ENCODE results near the gene NRXN3. TPM values are rescaled to one million over a fixed set of nuclear protein-coding genes. Genes with fewer than 3 reads are reported as not detected.

Gene NRXN3
- total RNA-seq, 1 experiment from 2014 or later: not detected

GRCh38 chr14:79665556-79665955 lies 1495.4 kb downstream of the NRXN3 start:
- Histone ChIP-seq H3K9ac (ENCODE audit: low read length) (no peak overlapping the region), H3K9me2 (ENCODE audit: insufficient read depth) (no peaks in the 10 kb centered on the region), H3K9me3 (ENCODE audit: control insufficient read depth in 1 of 2, insufficient read depth in 1 of 2, low read depth in 1 of 2, low read length in 2 of 2) (peaks cover 13 to 38% of the 10 kb centered on the region in 2 experiments; a peak in 2 of 4 replicates), H4K20me1 (ENCODE audit: insufficient read depth) (no peaks in the 10 kb centered on the region), H3K4me2 (ENCODE audit: low read length) (no peak overlapping the region), H3K27ac (ENCODE audit: low read depth, low read length) (no peak overlapping the region), H3K36me3 (ENCODE audit: control insufficient read depth in 1 of 2, insufficient read depth in 2 of 2, low read length in 2 of 2) (no peaks in the 10 kb centered on the region), H3K27me3 (ENCODE audit: insufficient read depth, low read length) (no peaks in the 10 kb centered on the region), H3K79me2 (ENCODE audit: insufficient read depth, low read length) (no peaks in the 10 kb centered on the region), H3K4me1 (ENCODE audit: control insufficient read depth in 1 of 2, insufficient read depth in 2 of 2, low read length in 2 of 2) (no peaks in the 10 kb centered on the region), H2AFZ (ENCODE audit: low read depth, low read length, poor library complexity, severe bottlenecking) (no peak overlapping the region), H3K4me3 (replicated peaks in 1 of 2; ENCODE audit: low read depth in 1 of 2, low read length in 2 of 2) (no peak overlapping the region)
- intact Hi-C loops (cut with micrococcal nuclease): no loop called here
- no peak for ATAC-seq
- no TSS peak for BruUV-seq (replicated peaks)
- ChIA-PET POLR2A (no interaction called here), CTCF (no interaction called here), RAD21 (ENCODE audit: low non-redundant PET in 1 of 2, low total read pairs in 2 of 2, uncharacterized antibody in 2 of 2, unreplicated experiment in 2 of 2) (no interaction called here)
- no peak for TF ChIP-seq POLR2AphosphoS5 (IDR thresholded peaks at IDR 0.05; ENCODE audit: low read depth, low read length)
- TF ChIP-seq YY1 (IDR thresholded peaks at IDR 0.05; ENCODE audit: extremely low read depth, insufficient replicate concordance, low read depth, low read length): no peak
- TF ChIP-seq ZBTB33 (IDR thresholded peaks at IDR 0.05; ENCODE audit: extremely low read depth, insufficient replicate concordance, low read length): no peak
- no peak for TF ChIP-seq POLR2A (IDR thresholded peaks at IDR 0.05; ENCODE audit: borderline replicate concordance, extremely low read depth, insufficient read depth, insufficient read length)
- TF ChIP-seq EZH2 (IDR thresholded peaks at IDR 0.05): no peak
- no peak for TF ChIP-seq ELF1 (IDR thresholded peaks at IDR 0.05; ENCODE audit: borderline replicate concordance, low read depth)
- TF ChIP-seq SIN3A (IDR thresholded peaks at IDR 0.05; ENCODE audit: low read depth): no peak
- TF ChIP-seq TCF7L2 (IDR thresholded peaks at IDR 0.05; ENCODE audit: borderline replicate concordance, extremely low read depth, insufficient read depth, insufficient read length): no peak
- no peak for TF ChIP-seq JUND (IDR thresholded peaks at IDR 0.05)
- no peak for TF ChIP-seq SP1 (IDR thresholded peaks at IDR 0.05; ENCODE audit: low read depth)
- no peak for TF ChIP-seq ZFX (IDR thresholded peaks at IDR 0.05)
- no peak for TF ChIP-seq SRF (IDR thresholded peaks at IDR 0.05; ENCODE audit: low read depth)
- TF ChIP-seq MAX (IDR thresholded peaks at IDR 0.05): no peak
- TF ChIP-seq EZH2phosphoT487 (IDR thresholded peaks at IDR 0.05; ENCODE audit: borderline replicate concordance): no peak
- no peak for TF ChIP-seq ATF3 (IDR thresholded peaks at IDR 0.05)
- no peak for TF ChIP-seq RAD21 (IDR thresholded peaks at IDR 0.05; ENCODE audit: low read depth)
- no peak for TF ChIP-seq EGR1 (IDR thresholded peaks at IDR 0.05; ENCODE audit: low read depth)
- no peak for TF ChIP-seq ZNF274 (IDR thresholded peaks at IDR 0.05; ENCODE audit: low read depth, low read length)
- no peak for TF ChIP-seq FOSL1 (IDR thresholded peaks at IDR 0.05; ENCODE audit: low read depth)
- no peak for TF ChIP-seq CEBPB (IDR thresholded peaks at IDR 0.05; ENCODE audit: low read depth)
- no peak for DNase-seq (ENCODE audit: low read depth, low spot score)

All from HCT116 (cell line).